Measurements from ENCODE around the gene VAMP2. TPM values are rescaled to one million over a fixed set of nuclear protein-coding genes. Genes with fewer than 3 reads are reported as not detected.

VAMP2 gene
- total and polyA plus RNA-seq, 2 of the 4 experiments (the other 2 are of a cell fraction) = 2.3 to 33.3 TPM

GRCh38 chr17:8143581-8144400 is 19.0 kb downstream of the VAMP2 start (continued):
- TF ChIP-seq, protein P1, sequence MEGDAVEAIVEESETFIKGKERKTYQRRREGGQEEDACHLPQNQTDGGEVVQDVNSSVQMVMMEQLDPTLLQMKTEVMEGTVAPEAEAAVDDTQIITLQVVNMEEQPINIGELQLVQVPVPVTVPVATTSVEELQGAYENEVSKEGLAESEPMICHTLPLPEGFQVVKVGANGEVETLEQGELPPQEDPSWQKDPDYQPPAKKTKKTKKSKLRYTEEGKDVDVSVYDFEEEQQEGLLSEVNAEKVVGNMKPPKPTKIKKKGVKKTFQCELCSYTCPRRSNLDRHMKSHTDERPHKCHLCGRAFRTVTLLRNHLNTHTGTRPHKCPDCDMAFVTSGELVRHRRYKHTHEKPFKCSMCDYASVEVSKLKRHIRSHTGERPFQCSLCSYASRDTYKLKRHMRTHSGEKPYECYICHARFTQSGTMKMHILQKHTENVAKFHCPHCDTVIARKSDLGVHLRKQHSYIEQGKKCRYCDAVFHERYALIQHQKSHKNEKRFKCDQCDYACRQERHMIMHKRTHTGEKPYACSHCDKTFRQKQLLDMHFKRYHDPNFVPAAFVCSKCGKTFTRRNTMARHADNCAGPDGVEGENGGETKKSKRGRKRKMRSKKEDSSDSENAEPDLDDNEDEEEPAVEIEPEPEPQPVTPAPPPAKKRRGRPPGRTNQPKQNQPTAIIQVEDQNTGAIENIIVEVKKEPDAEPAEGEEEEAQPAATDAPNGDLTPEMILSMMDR (conservative IDR thresholded peaks at IDR 0.05; ENCODE audit: low read depth, low read length) = no peak

DNA sequence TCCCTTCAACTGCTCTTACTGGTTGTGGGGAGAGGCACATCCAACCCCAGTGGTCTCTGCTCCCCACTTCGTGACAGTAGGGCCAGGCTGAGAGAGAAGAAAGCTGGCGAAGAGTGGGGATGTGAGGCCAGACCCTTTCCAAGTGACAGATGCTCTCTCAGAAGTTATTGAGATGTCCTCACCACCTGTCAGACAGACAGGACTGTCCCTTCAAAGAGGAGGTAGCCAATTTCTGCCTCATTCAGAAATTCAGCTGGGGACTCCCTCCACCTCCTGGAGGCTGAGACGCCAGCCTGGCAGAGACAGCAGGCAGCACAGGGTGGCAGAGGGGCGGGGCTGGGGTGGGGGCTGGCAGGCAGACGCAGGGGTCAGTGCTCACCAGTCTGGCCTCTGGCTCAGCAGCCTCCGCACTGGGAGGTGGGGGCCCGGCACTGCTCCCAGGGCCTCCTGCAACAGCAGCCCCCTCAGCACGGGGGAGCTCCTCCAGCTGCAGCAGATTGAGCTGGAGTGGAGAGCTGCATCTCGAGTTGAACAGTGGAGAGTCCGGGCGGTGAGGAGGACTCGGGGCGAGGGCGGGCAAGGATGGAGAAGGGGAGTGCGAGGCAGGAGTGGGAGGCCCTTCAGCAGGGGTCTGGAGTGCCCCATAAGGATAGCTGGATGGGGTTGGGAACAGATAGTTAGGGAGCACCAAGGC is 19.7 kb downstream of the VAMP2 start:
- Histone ChIP-seq H4K8ac (ENCODE audit: low read depth in 2 of 2, low read length in 2 of 2) (no peak overlapping the region), H3K27ac (ENCODE audit: insufficient read depth, low read length) (no peak overlapping the region), H3K56ac (ENCODE audit: extremely low read depth, insufficient read depth, low read length) (no peak overlapping the region), H2BK20ac (ENCODE audit: low read depth, low read length) (no peak overlapping the region), H3K14ac (replicated peaks; ENCODE audit: low read depth, low read length) (no peak overlapping the region), H4K91ac (ENCODE audit: insufficient read depth, low read depth, low read length) (no peak overlapping the region), H3K4me1 (ENCODE audit: control insufficient read depth, insufficient read depth, low read length) (no peaks in the 10 kb centered on the region), H3K4me2 (ENCODE audit: low read depth, low read length) (no peak overlapping the region), H3K9ac (ENCODE audit: low read depth, low read length) (no peak overlapping the region), H2BK5ac (ENCODE audit: low read depth, low read length, poor library complexity, severe bottlenecking) (no peak overlapping the region), H2AK9ac (replicated peaks; ENCODE audit: low read depth, low read length, poor library complexity) (no peak overlapping the region), H3K9me1 (ENCODE audit: insufficient read depth, low read length) (peaks cover 6% of the 10 kb centered on the region; the same call in 1 of the 2 replicates), H2AFZ (replicated peaks; ENCODE audit: low read length, poor library complexity) (no peak overlapping the region), H3K36me3 (ENCODE audit: control insufficient read depth, insufficient read depth, low read length) (peaks cover 51% of the 10 kb centered on the region), H4K20me1 (ENCODE audit: insufficient read depth, low read length) (peaks cover 8% of the 10 kb centered on the region), H3K9me3 (ENCODE audit: control insufficient read depth, insufficient read depth, low read length) (no peaks in the 10 kb centered on the region), H2BK15ac (ENCODE audit: low read depth, low read length) (no peak overlapping the region), H3K27me3 (ENCODE audit: control insufficient read depth, insufficient read depth, low read length) (no peaks in the 10 kb centered on the region), H4K5ac (ENCODE audit: low read depth, low read length) (no peak overlapping the region), H3K4me3 (ENCODE audit: insufficient read depth, low read depth, low read length) (no peak overlapping the region), H2BK120ac (ENCODE audit: low read depth, low read length) (no peak overlapping the region), H3K18ac (ENCODE audit: low read depth, low read length) (no peak overlapping the region), H3K79me1 (ENCODE audit: low read depth in 1 of 2, low read length in 2 of 2) (no peaks in the 10 kb centered on the region), H2AK5ac (ENCODE audit: low read depth, low read length) (no peak overlapping the region), H3K4ac (ENCODE audit: low read depth, low read length) (no peak overlapping the region), H3K23ac (ENCODE audit: low read depth, low read length) (no peak overlapping the region)
- POLR2A ChIA-PET (ENCODE audit: unreplicated experiment) = no interaction called here
- BruUV-seq (replicated peaks) = no TSS peak
- 92% methylated on average over 2 of the region's 15 CpGs; no CpG with 5 or more reads in 1 of the 2 experiments for WGBS, 2 experiments (ENCODE audit: extremely low coverage in 2 of 2, insufficient read length in 1 of 2)
- CTCF ChIA-PET = no interaction called here
- dilution Hi-C loops (cut with HindIII; ENCODE audit: low sequenced_read_pairs, unreplicated experiment) (no loop called here), intact Hi-C loops (cut with micrococcal nuclease) (no loop called here), in situ Hi-C loops (cut with MboI; ENCODE audit: low sequenced_read_pairs) (no loop called here)
- ATAC-seq (ENCODE audit: low read depth) (no peak), DNase-seq (no peak)
- TF ChIP-seq POLR2A (IDR thresholded peaks at IDR 0.05; ENCODE audit: low read depth, low read length) (peak; percentile 58), MAFK (IDR thresholded peaks at IDR 0.05; ENCODE audit: low read depth, low read length) (no peak)
